ENCODE measurements around the gene MAD1L1.

The MAD1L1 gene

GRCh38 chr7:1806354-1806753, 426.4 kb downstream of the MAD1L1 start:
- peaks cover 0 to 18% (median 4%) of the 10 kb centered on the region in 5 donors for H3K27me3 ChIP-seq (ENCODE audit: control insufficient read depth in 5 of 5, insufficient read depth in 4 of 5, low read length in 5 of 5)
- H3K27ac ChIP-seq (ENCODE audit: low read depth, low read length) = no peak overlapping the region
- peaks cover 0 to 9% (median 2%) of the 10 kb centered on the region in 5 donors for H3K9me3 ChIP-seq (ENCODE audit: control insufficient read depth in 5 of 5, low read length in 5 of 5)
- H3K36me3 ChIP-seq (ENCODE audit: control insufficient read depth in 5 of 5, insufficient read depth in 5 of 5, low read length in 5 of 5) = no peaks in the 10 kb centered on the region
- peaks cover 2 to 9% (median 5%) of the 10 kb centered on the region in 5 donors for H3K4me1 ChIP-seq (ENCODE audit: control insufficient read depth in 5 of 5, insufficient read depth in 5 of 5, low read length in 5 of 5)
- H3K4me3 ChIP-seq (ENCODE audit: low read depth in 1 of 5, low read length in 5 of 5) = no peak overlapping the region
- no peak overlapping the region for H3K9ac ChIP-seq (ENCODE audit: low read length in 5 of 5)

GRCh38 chr7:1804310-1804709, 428.4 kb downstream of the MAD1L1 start:
- H3K27ac ChIP-seq (ENCODE audit: low read depth, low read length) = no peak overlapping the region
- H3K9ac ChIP-seq (ENCODE audit: low read length in 5 of 5) = no peak overlapping the region

GRCh38 chr7:1802899-1803298, 429.8 kb downstream of the MAD1L1 start:
- Histone ChIP-seq H3K36me3 (ENCODE audit: control insufficient read depth in 5 of 5, insufficient read depth in 5 of 5, low read length in 5 of 5) (no peaks in the 10 kb centered on the region), H3K9me3 (ENCODE audit: control insufficient read depth in 5 of 5, low read length in 5 of 5) (peaks cover 0 to 11% (median 5%) of the 10 kb centered on the region in 5 donors), H3K27me3 (ENCODE audit: control insufficient read depth in 5 of 5, insufficient read depth in 4 of 5, low read length in 5 of 5) (peaks cover 0 to 4% (median 0%) of the 10 kb centered on the region in 5 donors), H3K4me3 (ENCODE audit: low read depth in 1 of 5, low read length in 5 of 5) (no peak overlapping the region), H3K9ac (ENCODE audit: low read length in 5 of 5) (no peak overlapping the region), H3K27ac (ENCODE audit: low read depth, low read length) (no peak overlapping the region), H3K4me1 (ENCODE audit: control insufficient read depth in 5 of 5, insufficient read depth in 5 of 5, low read length in 5 of 5) (peaks cover 0 to 2% (median 0%) of the 10 kb centered on the region in 5 donors)

More at GRCh38 chr7:1804310-1804709, 428.4 kb downstream of the MAD1L1 start:
- peaks cover 0 to 3% (median 0%) of the 10 kb centered on the region in 5 donors for H3K4me1 ChIP-seq (ENCODE audit: control insufficient read depth in 5 of 5, insufficient read depth in 5 of 5, low read length in 5 of 5)
- peaks cover 0 to 4% (median 0%) of the 10 kb centered on the region in 5 donors for H3K27me3 ChIP-seq (ENCODE audit: control insufficient read depth in 5 of 5, insufficient read depth in 4 of 5, low read length in 5 of 5)
- H3K36me3 ChIP-seq (ENCODE audit: control insufficient read depth in 5 of 5, insufficient read depth in 5 of 5, low read length in 5 of 5) = no peaks in the 10 kb centered on the region
- no peak overlapping the region for H3K4me3 ChIP-seq (ENCODE audit: low read depth in 1 of 5, low read length in 5 of 5)
- H3K9me3 ChIP-seq (ENCODE audit: control insufficient read depth in 5 of 5, low read length in 5 of 5) = peaks cover 0 to 11% (median 5%) of the 10 kb centered on the region in 5 donors

- no peak overlapping the region for H3K4me3 ChIP-seq (ENCODE audit: low read depth in 1 of 5, low read length in 5 of 5)
- H3K9me3 ChIP-seq (ENCODE audit: control insufficient read depth in 5 of 5, low read length in 5 of 5) = peaks cover 2 to 12% (median 7%) of the 10 kb centered on the region in 5 donors
- peaks cover 0 to 1% (median 0%) of the 10 kb centered on the region in 5 donors for H3K27me3 ChIP-seq (ENCODE audit: control insufficient read depth in 5 of 5, insufficient read depth in 4 of 5, low read length in 5 of 5)
- no peaks in the 10 kb centered on the region for H3K36me3 ChIP-seq (ENCODE audit: control insufficient read depth in 5 of 5, insufficient read depth in 5 of 5, low read length in 5 of 5)
- no peak overlapping the region for H3K9ac ChIP-seq (ENCODE audit: low read length in 5 of 5)
- no peaks in the 10 kb centered on the region for H3K4me1 ChIP-seq (ENCODE audit: control insufficient read depth in 5 of 5, insufficient read depth in 5 of 5, low read length in 5 of 5)
- no peak overlapping the region for H3K27ac ChIP-seq (ENCODE audit: low read depth, low read length)
These were observed 431.8 kb downstream of the MAD1L1 start for GRCh38 chr7:1800902-1801301.

- Histone ChIP-seq H3K9ac (ENCODE audit: low read length in 5 of 5) (no peak overlapping the region), H3K4me3 (ENCODE audit: low read depth in 1 of 5, low read length in 5 of 5) (no peak overlapping the region), H3K4me1 (ENCODE audit: control insufficient read depth in 5 of 5, insufficient read depth in 5 of 5, low read length in 5 of 5) (no peaks in the 10 kb centered on the region), H3K9me3 (ENCODE audit: control insufficient read depth in 5 of 5, low read length in 5 of 5) (peaks cover 19 to 38% (median 28%) of the 10 kb centered on the region in 5 donors), H3K27ac (ENCODE audit: low read depth, low read length) (no peak overlapping the region), H3K36me3 (ENCODE audit: control insufficient read depth in 5 of 5, insufficient read depth in 5 of 5, low read length in 5 of 5) (no peaks in the 10 kb centered on the region), H3K27me3 (ENCODE audit: control insufficient read depth in 5 of 5, insufficient read depth in 4 of 5, low read length in 5 of 5) (peaks cover 0 to 5% (median 0%) of the 10 kb centered on the region in 5 donors)
These were observed 434.6 kb downstream of the MAD1L1 start for GRCh38 chr7:1798191-1798590.

GRCh38 chr7:1794888-1795542, 437.7 kb downstream of the MAD1L1 start:
- Histone ChIP-seq H3K9me3 (ENCODE audit: control insufficient read depth in 5 of 5, low read length in 5 of 5) (peaks cover 16 to 42% (median 33%) of the 10 kb centered on the region in 5 donors), H3K4me3 (ENCODE audit: low read depth in 1 of 5, low read length in 5 of 5) (no peak overlapping the region), H3K9ac (ENCODE audit: low read length in 5 of 5) (no peak overlapping the region), H3K4me1 (ENCODE audit: control insufficient read depth in 5 of 5, insufficient read depth in 5 of 5, low read length in 5 of 5) (no peaks in the 10 kb centered on the region), H3K27ac (ENCODE audit: low read depth, low read length) (no peak overlapping the region), H3K36me3 (ENCODE audit: control insufficient read depth in 5 of 5, insufficient read depth in 5 of 5, low read length in 5 of 5) (no peaks in the 10 kb centered on the region), H3K27me3 (ENCODE audit: control insufficient read depth in 5 of 5, insufficient read depth in 4 of 5, low read length in 5 of 5) (peaks cover 0 to 5% (median 0%) of the 10 kb centered on the region in 5 donors)

- H3K27me3 ChIP-seq (ENCODE audit: control insufficient read depth in 5 of 5, insufficient read depth in 4 of 5, low read length in 5 of 5) = peaks cover 0 to 9% (median 3%) of the 10 kb centered on the region in 5 donors
- H3K4me3 ChIP-seq (ENCODE audit: low read depth in 1 of 5, low read length in 5 of 5) = no peak overlapping the region
These were observed 445.0 kb downstream of the MAD1L1 start for GRCh38 chr7:1787681-1788235.

GRCh38 chr7:1787241-1787640, 445.5 kb downstream of the MAD1L1 start:
- H3K27me3 ChIP-seq (ENCODE audit: control insufficient read depth in 5 of 5, insufficient read depth in 4 of 5, low read length in 5 of 5) = peaks cover 0 to 9% (median 3%) of the 10 kb centered on the region in 5 donors
- H3K36me3 ChIP-seq (ENCODE audit: control insufficient read depth in 5 of 5, insufficient read depth in 5 of 5, low read length in 5 of 5) = no peaks in the 10 kb centered on the region
- H3K27ac ChIP-seq (ENCODE audit: low read depth, low read length) = no peak overlapping the region
- no peaks in the 10 kb centered on the region for H3K4me1 ChIP-seq (ENCODE audit: control insufficient read depth in 5 of 5, insufficient read depth in 5 of 5, low read length in 5 of 5)
- H3K9ac ChIP-seq (ENCODE audit: low read length in 5 of 5) = no peak overlapping the region
- H3K9me3 ChIP-seq (ENCODE audit: control insufficient read depth in 5 of 5, low read length in 5 of 5) = peaks cover 0 to 11% (median 9%) of the 10 kb centered on the region in 5 donors
- no peak overlapping the region for H3K4me3 ChIP-seq (ENCODE audit: low read depth in 1 of 5, low read length in 5 of 5)

More at GRCh38 chr7:1787681-1788235, 445.0 kb downstream of the MAD1L1 start:
- Histone ChIP-seq H3K4me1 (ENCODE audit: control insufficient read depth in 5 of 5, insufficient read depth in 5 of 5, low read length in 5 of 5) (no peaks in the 10 kb centered on the region), H3K9me3 (ENCODE audit: control insufficient read depth in 5 of 5, low read length in 5 of 5) (peaks cover 0 to 16% (median 11%) of the 10 kb centered on the region in 5 donors), H3K27ac (ENCODE audit: low read depth, low read length) (no peak overlapping the region), H3K36me3 (ENCODE audit: control insufficient read depth in 5 of 5, insufficient read depth in 5 of 5, low read length in 5 of 5) (no peaks in the 10 kb centered on the region), H3K9ac (ENCODE audit: low read length in 5 of 5) (no peak overlapping the region)

- peaks cover 0 to 9% (median 3%) of the 10 kb centered on the region in 5 donors for H3K27me3 ChIP-seq (ENCODE audit: control insufficient read depth in 5 of 5, insufficient read depth in 4 of 5, low read length in 5 of 5)
- no peak overlapping the region for H3K27ac ChIP-seq (ENCODE audit: low read depth, low read length)
- H3K9me3 ChIP-seq (ENCODE audit: control insufficient read depth in 5 of 5, low read length in 5 of 5) = peaks cover 0 to 7% (median 6%) of the 10 kb centered on the region in 5 donors
- H3K4me3 ChIP-seq (ENCODE audit: low read depth in 1 of 5, low read length in 5 of 5) = no peak overlapping the region
- H3K36me3 ChIP-seq (ENCODE audit: control insufficient read depth in 5 of 5, insufficient read depth in 5 of 5, low read length in 5 of 5) = no peaks in the 10 kb centered on the region
- no peak overlapping the region for H3K9ac ChIP-seq (ENCODE audit: low read length in 5 of 5)
- no peaks in the 10 kb centered on the region for H3K4me1 ChIP-seq (ENCODE audit: control insufficient read depth in 5 of 5, insufficient read depth in 5 of 5, low read length in 5 of 5)
These were observed 446.9 kb downstream of the MAD1L1 start for GRCh38 chr7:1785839-1786238.

- H3K4me1 ChIP-seq (ENCODE audit: control insufficient read depth in 5 of 5, insufficient read depth in 5 of 5, low read length in 5 of 5) = no peaks in the 10 kb centered on the region
- no peak overlapping the region for H3K4me3 ChIP-seq (ENCODE audit: low read depth in 1 of 5, low read length in 5 of 5)
- peaks cover 3 to 10% (median 9%) of the 10 kb centered on the region in 5 donors for H3K9me3 ChIP-seq (ENCODE audit: control insufficient read depth in 5 of 5, low read length in 5 of 5)
- no peak overlapping the region for H3K27ac ChIP-seq (ENCODE audit: low read depth, low read length)
- peaks cover 0 to 3% (median 2%) of the 10 kb centered on the region in 5 donors for H3K27me3 ChIP-seq (ENCODE audit: control insufficient read depth in 5 of 5, insufficient read depth in 4 of 5, low read length in 5 of 5)
- H3K9ac ChIP-seq (ENCODE audit: low read length in 5 of 5) = no peak overlapping the region
- H3K36me3 ChIP-seq (ENCODE audit: control insufficient read depth in 5 of 5, insufficient read depth in 5 of 5, low read length in 5 of 5) = no peaks in the 10 kb centered on the region
These were observed 451.4 kb downstream of the MAD1L1 start for GRCh38 chr7:1781369-1781768.

Measured in subcutaneous abdominal adipose tissue (tissue), 5 donors.